NCI-H2196 (cell line): Measurements from ENCODE around the gene GOLGA2.
"Not testable (repeated sequence)": the region's sequence is repeated elsewhere in the genome, so short reads cannot be mapped to it uniquely, and the experiment has no call there.

Experiments
- DNase-seq: peaks from one replicate; lab custom pipeline; 2025; ENCODE audit not compliant: unreplicated experiment; lab: John Stamatoyannopoulos, UW

Gene GOLGA2

DNA sequence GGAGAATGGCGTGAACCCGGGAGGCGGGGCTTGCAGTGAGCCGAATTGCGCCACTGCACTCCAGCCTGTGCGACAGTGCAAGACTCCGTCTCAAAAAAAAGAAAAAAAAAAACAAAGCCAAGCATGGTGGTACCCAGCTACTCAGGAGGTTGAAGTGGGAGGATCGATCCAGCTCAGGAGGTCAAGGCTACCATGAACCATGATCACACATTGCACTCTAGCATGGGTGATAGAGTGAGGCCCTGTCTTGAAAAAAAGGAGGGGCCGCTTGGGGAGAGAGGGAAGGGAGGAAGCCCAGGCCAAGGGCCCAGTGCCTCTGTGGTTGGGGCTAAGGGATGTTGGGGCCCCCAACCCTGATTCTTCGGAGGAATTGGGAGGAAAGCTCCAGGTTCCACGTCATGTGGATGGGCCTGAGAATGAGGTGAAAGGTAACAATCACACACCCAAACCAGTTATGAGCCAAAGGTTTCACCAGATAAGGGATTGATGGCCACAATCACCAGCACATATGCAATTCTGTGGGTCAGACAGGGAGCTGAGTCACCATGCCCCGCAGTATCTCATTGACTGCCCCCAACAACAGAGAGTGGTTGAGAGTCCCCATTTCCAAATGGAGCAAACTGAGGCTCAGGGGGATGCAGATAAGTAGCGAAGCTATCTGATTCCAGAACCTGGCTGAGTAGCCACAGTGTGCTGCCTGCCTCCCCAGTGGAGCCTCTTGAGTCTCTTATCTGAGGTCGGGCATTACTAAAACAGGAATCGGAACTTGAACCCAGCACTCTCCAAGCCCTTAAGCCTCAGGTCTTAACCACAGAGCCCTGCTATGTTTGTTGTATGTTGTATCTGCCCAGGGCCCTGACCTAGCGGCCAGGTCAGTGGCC, 20.8 kb upstream of the GOLGA2 start:
- no peak for DNase-seq

GRCh38 chr9:128294142-128294541, 18.3 kb upstream of the GOLGA2 start:
- no peak for DNase-seq

DNA sequence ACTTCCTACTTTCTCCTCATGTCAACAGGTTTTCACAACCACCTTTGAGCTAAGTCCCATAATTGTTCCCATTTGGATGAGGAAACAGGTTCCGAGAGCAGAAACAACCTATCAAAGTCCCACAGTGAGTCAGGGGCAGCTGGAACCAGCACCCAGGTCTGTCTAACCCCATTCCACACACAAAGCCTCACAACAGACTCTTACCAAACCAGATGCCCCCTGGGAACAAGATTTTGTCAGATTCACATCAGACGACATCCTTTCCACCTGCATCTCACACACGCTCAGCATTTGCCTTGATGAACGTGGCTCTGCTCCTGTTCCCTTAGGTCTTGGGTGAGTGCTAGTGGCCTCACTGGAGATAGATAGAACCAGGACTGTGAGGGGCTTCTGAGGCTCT, 17.3 kb upstream of the GOLGA2 start:
- DNase-seq: no peak

- no peak for DNase-seq
These were observed 16.2 kb upstream of the GOLGA2 start for GRCh38 chr9:128292009-128292408.

GRCh38 chr9:128288273-128289004, 12.6 kb upstream of the GOLGA2 start:
- DNase-seq: no peak

DNA sequence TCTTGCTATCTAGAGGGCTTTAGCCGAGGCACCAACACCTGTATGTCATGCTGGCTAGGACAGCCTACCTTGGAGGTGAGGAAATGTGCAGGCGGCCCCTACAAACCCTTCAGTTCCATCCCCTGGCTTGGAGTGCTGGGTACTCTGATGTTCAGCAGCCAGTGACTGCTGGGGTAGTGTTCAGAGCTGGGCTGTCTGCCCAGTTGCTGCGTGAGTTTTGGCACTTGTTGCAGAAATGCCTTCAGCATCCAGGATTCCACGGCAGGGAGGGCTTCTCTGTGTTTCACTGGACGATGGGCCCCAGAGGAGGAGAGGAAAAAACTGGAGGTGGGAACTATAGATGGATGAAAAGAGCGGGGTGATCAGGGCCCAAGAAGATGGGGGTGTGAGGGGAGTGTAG, 10.6 kb upstream of the GOLGA2 start:
- peak; percentile 36 for DNase-seq

GRCh38 chr9:128285033-128285784, 9.4 kb upstream of the GOLGA2 start:
- no peak for DNase-seq

DNA sequence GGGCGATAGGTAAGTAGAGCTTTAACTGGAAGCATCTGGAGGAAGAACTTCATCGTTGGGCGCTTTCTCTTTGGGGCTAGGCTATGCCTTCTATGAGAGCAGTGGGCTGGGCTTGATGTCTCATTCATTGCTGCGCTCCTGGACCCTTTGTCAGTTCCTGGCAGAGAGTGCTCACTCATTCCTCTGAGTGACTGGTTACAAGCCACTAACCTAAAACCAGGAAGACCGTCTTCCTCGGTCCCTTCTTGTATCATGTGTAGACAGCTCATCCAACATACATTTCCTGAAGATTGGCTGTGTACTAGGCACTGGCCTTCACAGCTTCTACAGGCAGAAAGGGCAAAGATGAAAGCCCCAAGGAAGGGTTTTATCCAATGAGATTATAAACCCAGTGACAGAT, 6.7 kb upstream of the GOLGA2 start:
- no peak for DNase-seq

- no peak for DNase-seq
These were observed 4.3 kb upstream of the GOLGA2 start for GRCh38 chr9:128280084-128280622.

GRCh38 chr9:128279088-128280073, 3.6 kb upstream of the GOLGA2 start:
- not testable (repeated sequence) for DNase-seq

DNA sequence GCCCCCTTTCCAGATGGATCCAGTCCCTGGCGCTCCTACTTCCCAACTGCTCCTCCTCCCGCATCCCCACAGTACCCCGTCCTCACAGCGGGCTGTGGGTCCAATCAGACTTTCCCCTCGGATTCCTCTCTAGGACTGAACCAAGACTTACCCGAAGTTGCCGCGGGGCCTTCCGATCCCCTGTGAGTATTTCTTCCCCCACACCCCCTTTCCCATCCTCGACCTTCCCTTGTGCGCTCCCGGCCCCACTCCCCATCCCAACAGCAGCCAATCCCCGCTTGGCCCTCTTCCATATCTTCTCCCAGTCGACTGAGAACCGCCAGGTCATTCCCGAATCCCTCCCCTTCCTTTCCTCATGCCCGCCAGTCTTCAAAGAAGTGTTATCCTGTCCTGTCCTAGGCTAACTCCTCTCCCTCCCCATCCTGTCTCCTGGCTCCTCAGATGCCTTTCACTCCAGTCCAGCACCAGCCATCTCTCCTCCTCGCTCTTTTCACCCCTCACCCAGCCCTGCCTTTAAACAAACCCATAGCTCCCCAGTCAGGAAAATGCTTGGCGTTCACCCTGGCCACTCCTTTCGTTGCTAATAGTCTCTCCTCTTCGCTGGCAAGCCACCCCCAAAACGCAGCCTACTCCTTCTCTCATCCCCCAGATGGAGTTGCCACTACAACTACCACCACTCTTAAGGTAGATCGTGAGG, 915 bp upstream of the GOLGA2 start:
- DNase-seq: no peak

GRCh38 chr9:128276008-128276573, 284 bp upstream of the GOLGA2 start, which contains the start of gene SWI5:
Gene SWI5, plus strand, starts transcription at chr9:128276276.
- DNase-seq: peak; percentile 99

GRCh38 chr9:128274245-128274644, 1.6 kb downstream of the GOLGA2 start:
- DNase-seq: no peak

- DNase-seq: no peak
These were observed 4.3 kb downstream of the GOLGA2 start for GRCh38 chr9:128271512-128271911.

DNA sequence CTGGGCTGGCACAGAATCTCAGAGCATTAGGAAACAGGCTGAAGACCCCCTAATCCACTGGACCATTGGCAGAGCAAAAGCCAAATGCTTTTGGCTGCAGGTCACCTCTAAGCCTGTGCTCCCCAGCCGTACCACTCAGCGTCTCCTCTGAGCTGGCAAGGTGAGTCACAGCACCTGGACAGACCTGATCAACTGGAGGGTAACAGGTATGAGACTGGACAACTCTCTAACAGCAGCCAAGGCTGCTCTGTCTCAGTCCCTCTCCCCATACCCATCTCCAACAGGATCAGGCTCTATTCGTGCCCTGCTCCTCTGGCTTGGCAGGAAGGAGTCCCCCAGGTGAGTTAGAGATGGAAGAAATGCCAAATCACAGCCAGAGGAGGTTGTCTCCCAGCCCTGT, 4.7 kb downstream of the GOLGA2 start:
- DNase-seq: no peak

DNA sequence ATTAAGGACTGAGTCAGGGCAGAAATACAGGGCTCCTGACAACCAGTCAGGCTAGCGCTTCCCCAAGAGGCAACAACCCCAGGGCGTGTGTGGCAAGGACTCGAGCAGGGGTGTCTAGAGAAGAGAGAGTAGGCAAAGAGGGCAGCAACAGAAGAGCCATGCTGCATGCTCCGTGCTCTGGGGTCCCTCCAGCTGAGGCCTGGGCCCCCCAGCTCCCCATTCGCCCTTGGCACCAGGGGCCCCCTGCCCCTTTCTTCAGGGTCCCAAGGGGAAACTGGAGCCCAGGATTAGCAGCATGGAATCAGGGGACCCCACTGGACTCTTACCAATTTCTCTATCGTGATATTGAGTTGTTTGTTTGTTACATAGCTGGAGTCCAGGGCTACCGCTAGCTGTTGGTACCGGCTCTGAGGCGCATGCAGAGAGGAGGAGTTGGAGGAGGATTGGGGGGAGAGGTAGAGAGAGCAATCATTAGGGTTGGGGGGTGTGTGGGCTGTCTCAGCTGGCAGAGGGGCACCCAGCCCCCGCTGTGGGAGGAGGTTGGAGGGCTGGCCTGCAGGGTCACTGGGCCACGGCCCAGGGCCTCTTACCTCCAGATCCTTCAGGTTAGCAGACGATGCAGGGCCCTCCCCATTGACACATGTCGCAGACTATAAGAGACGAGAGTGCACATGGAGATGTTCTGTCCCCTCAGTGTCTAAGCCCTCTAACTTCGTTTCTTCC, 8.8 kb downstream of the GOLGA2 start:
- DNase-seq: no peak

GRCh38 chr9:128265348-128265847, 10.4 kb downstream of the GOLGA2 start:
- DNase-seq: no peak

DNA sequence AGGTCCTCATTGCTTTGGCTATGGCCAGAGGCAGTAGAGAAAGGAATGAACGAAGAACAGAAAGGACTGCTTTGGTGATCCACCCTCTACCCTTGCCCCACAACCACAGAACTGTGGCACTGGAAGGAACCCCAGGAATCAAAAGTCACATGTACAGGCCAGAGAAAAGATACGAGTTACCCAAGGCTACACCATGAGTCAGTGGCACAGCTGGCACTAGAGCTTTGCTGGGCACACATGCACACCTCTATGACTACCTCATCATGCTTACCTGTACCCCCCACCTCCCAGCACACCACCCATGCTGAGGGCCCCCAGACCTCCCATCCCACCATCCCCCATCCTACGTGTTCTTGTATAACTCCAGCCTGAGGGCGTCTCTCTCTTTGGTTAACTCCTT, 13.1 kb downstream of the GOLGA2 start:
- DNase-seq: no peak
